B cell (primary cell): ENCODE measurements around the gene HSPB7.
A peak's percentile ranks its signal among the peaks of the same experiment; 100 is the strongest.

Experiments
- CTCF ChIP-seq: fragments of 200-600 bp; IDR thresholded peaks from one replicate; pipeline ENCODE4 v1.8.0; 2022; ENCODE audit warnings: antibody characterized with exemption, mild to moderate bottlenecking
- EZH2 ChIP-seq: IDR thresholded peaks from 2 replicates; pipeline ENCODE4 v1.6.1; 2012; ENCODE audit warnings: borderline replicate concordance, low read depth, mild to moderate bottlenecking, moderate library complexity, low read length; ENCODE audit not compliant: insufficient read depth, poor library complexity, severe bottlenecking

GRCh38 chr1:16055613-16056520, 38.0 kb upstream of the HSPB7 start:
- TF ChIP-seq CTCF (peak; percentile 74), EZH2 (no peak)
